HCEC 1CT (cell line): Measurements from ENCODE around the gene DMXL1.
"Not testable (repeated sequence)": the region's sequence is repeated elsewhere in the genome, so short reads cannot be mapped to it uniquely, and the experiment has no call there.

ENCODE experiments used
- DNase-seq: peaks from one replicate; pipeline ENCODE4 v3.0.0-alpha.2; 2017

The DMXL1 gene

GRCh38 chr5:119135743-119136142 is 64.9 kb downstream of the DMXL1 start:
- not testable (repeated sequence) for DNase-seq

- no peak for DNase-seq
Measured at GRCh38 chr5:119136666-119137318, 65.9 kb downstream of the DMXL1 start.

GRCh38 chr5:119153629-119154028 is 82.7 kb downstream of the DMXL1 start:
- no peak for DNase-seq

GRCh38 chr5:119158144-119158543 is 87.3 kb downstream of the DMXL1 start:
- DNase-seq, result no peak

GRCh38 chr5:119161430-119161829 is 90.5 kb downstream of the DMXL1 start:
- DNase-seq, result no peak

GRCh38 chr5:119166026-119166425 is 95.1 kb downstream of the DMXL1 start:
- DNase-seq, result peak; percentile 38

- peak; percentile 25 for DNase-seq
Measured at GRCh38 chr5:119168401-119168800, 97.5 kb downstream of the DMXL1 start.

- no peak for DNase-seq
Measured at GRCh38 chr5:119171686-119172085, 100.8 kb downstream of the DMXL1 start.

- no peak for DNase-seq
Measured at GRCh38 chr5:119174578-119175163, 103.8 kb downstream of the DMXL1 start.

GRCh38 chr5:119176785-119177184 is 105.9 kb downstream of the DMXL1 start:
- DNase-seq, result no peak

- no peak for DNase-seq
Measured at GRCh38 chr5:119177226-119177625, 106.3 kb downstream of the DMXL1 start.

GRCh38 chr5:119178435-119178834 is 107.5 kb downstream of the DMXL1 start:
- no peak for DNase-seq

- DNase-seq, result peak; percentile 41
Measured at GRCh38 chr5:119179857-119180641, 109.2 kb downstream of the DMXL1 start.

GRCh38 chr5:119185512-119185911 is 114.6 kb downstream of the DMXL1 start:
- DNase-seq, result not testable (repeated sequence)

GRCh38 chr5:119187776-119188529 is 117.1 kb downstream of the DMXL1 start:
- DNase-seq, result no peak

- DNase-seq, result no peak
Measured at GRCh38 chr5:119190470-119191095, 119.7 kb downstream of the DMXL1 start.

GRCh38 chr5:119191944-119192343 is 121.1 kb downstream of the DMXL1 start:
- no peak for DNase-seq

- DNase-seq, result no peak
Measured at GRCh38 chr5:119200795-119201194, 129.9 kb downstream of the DMXL1 start.

GRCh38 chr5:119207105-119207504 is 136.2 kb downstream of the DMXL1 start:
- DNase-seq, result no peak

- no peak for DNase-seq
Measured at GRCh38 chr5:119212026-119212425, 141.1 kb downstream of the DMXL1 start.

- DNase-seq, result no peak
Measured at GRCh38 chr5:119212676-119213075, 141.8 kb downstream of the DMXL1 start.

GRCh38 chr5:119217183-119217582 is 146.3 kb downstream of the DMXL1 start:
- DNase-seq, result no peak
